GM21619 (cell line): ENCODE measurements around the gene SKIL.

Experiments used
- ATAC-seq: cut with Tn5 transposase; IDR thresholded peaks from one replicate; pipeline ENCODE4 v1.9.1; 2021; ENCODE audit not compliant: unreplicated experiment

The SKIL gene

DNA sequence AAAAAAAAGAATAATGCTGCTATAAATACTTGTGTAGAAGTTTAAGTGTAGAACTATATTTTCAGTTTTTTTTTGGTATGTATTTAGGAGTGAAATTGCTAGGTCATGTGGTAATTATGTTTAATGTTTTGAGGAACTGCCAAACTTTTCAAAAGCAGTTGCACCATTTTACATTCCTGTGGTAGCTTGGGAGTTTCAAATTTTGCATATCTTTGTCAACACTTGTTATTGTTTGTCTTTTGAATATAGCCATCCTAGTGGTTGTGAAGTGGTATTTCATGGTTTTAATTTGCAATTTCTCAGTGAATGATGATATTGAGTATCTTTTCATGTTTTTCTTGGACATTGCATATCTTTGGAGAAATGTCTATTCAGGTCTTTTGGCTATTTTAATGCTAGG is 30.4 kb downstream of the SKIL start:
- no peak for ATAC-seq

GRCh38 chr3:170391108-170391507 is 33.6 kb downstream of the SKIL start:
- ATAC-seq: no peak

DNA sequence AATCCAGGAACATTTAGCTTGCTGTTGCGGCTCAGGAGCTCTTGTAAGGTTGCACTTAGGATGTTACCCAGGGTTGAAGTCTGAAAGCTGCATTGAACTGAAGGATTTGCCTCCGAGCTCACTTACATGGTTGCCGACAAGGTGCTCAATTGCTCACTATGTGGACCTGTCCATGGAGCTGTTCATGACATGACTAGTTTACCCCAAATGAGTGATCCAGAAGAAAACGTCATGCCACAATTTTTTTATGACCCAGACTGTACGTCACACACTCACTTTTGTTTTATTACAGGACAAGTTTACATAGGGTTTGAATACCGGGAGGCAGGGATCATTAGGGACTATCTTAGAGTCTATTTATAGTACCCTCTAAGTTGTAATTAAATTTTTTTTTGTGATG is 40.2 kb downstream of the SKIL start:
- no peak for ATAC-seq

- ATAC-seq: no peak
Observed at GRCh38 chr3:170405101-170405500, 47.6 kb downstream of the SKIL start.

GRCh38 chr3:170410428-170411029 is 53.0 kb downstream of the SKIL start:
- ATAC-seq: no peak

GRCh38 chr3:170413291-170413690 is 55.8 kb downstream of the SKIL start:
- ATAC-seq: no peak

GRCh38 chr3:170414202-170414663 is 56.7 kb downstream of the SKIL start:
- peak; percentile 50 for ATAC-seq

GRCh38 chr3:170417090-170417489 is 59.6 kb downstream of the SKIL start:
- no peak for ATAC-seq

DNA sequence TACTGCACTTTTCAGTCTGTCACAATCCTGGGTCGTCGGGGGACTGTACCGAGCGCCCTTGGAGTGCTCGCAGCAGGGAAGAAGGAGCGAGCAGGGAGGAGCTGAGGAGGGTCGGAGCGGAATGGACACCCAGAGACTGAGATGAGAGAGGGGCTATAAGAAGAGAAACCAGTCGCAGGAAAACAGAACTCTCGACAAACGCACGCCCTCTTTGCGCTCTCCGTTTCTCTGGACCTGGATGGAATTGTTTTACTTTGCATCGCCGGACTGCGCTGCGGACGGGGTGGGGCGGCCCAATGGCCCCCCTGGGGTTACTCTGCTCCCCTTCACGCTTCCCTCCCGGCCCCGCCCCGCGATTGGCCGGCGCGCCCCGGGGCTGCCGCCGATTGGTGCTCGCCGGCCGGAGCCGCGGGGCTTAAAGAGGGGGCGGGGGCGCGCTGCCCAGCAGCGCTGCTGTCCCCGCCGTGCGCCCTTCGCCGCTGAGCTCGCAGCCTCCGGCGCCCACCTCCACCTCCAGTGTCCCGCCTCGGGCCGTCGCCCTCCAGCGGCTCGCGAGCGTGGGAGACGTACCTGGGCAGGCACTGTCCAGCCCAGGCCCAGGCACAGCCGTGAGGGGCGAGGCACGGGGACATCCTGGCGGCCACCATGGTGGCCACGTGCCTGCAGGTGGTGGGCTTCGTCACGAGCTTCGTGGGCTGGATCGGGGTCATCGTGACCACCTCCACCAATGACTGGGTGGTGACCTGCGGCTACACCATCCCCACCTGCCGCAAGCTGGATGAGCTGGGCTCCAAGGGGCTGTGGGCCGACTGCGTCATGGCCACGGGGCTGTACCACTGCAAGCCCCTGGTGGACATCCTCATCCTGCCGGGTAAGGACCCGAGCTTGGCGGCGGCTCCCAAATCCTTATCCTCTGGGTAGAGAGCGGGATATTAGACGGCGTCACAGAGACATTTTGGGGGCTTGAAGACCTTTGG is 61.2 kb downstream of the SKIL start, which contains the start of gene CLDN11:
TSS of gene CLDN11 (plus strand) at position 447 of the 977 bp plus-strand sequence. CDS start at position 646, 199 bp downstream.
- ATAC-seq: no peak

- ATAC-seq: no peak
Observed at GRCh38 chr3:170419557-170420087, 62.1 kb downstream of the SKIL start.

- no peak for ATAC-seq
Observed at GRCh38 chr3:170420307-170420821, 62.8 kb downstream of the SKIL start.

DNA sequence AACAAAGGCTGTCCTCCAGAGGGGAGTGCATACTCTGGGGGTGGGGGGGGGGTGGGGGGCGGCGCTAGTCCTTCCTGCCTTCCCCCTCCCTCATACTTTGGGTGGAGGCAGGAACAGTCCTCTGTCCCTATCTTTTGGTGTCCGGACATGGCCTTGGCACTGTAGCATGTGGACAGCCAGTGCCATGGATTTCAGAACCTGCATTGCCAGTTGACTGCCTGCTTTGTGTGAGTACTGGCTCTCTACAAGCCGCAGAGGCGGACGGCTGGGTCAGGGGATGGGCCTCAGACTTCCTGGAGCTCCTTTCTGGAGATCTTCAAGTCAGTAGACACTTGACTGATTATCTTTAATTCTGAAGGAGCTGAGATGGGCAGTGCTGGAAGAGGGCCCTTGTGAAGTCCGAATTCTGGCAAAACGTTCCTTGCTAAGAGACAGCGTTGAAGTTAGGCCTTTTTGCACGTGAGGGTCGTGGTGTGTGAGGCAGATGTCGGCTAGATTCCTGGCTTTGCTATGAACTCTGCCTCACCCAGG is 63.7 kb downstream of the SKIL start:
- ATAC-seq: no peak

DNA sequence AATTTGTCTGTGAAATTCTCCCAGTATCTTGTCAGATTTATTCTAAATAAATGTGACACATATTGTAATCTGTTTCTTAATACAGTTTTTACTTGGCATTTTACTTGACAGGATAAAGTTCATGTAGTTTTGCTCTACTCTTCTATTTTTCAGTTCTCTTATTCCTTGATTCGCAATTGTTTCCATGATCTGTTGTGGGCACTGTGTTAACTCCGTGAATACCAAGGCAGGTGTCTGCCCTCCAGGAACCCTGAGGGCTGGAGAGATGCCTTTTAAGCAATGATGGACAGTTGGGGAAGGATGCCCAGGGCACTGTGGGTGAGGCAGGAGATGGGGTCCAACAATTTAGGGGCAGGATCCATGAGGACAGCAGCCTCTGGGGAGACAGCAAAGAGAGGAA is 64.2 kb downstream of the SKIL start:
- no peak for ATAC-seq

- no peak for ATAC-seq
Observed at GRCh38 chr3:170423001-170423615, 65.6 kb downstream of the SKIL start.

GRCh38 chr3:170424879-170425278 is 67.4 kb downstream of the SKIL start:
- ATAC-seq: no peak

- no peak for ATAC-seq
Observed at GRCh38 chr3:170425491-170426239, 68.2 kb downstream of the SKIL start.

DNA sequence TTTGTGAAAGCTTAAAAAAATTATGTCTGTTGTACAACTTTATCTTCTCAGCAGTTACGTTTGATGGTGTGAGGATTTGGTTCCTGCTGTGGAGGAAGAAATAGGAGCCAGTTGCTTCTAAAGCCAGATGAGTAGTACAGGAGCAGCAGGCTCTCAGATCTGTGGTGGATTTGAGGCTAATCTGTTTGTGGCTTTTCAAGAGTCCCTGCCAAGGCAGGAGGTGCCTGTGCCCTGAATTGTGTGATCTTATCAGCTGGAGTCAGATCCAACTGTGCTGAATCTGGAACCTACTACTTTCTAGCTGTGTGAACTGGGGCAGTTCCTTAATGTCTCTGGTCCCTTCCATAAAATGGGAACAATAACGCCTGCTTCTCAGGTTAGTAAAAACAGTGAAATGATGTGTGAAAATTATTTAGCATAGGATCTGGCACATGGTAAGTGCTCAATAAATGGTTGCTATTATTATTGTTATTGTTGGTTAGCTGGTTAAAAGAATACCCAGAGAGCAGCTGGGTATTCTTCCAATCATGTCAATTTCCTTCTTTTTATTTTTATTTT is 68.8 kb downstream of the SKIL start:
- no peak for ATAC-seq

DNA sequence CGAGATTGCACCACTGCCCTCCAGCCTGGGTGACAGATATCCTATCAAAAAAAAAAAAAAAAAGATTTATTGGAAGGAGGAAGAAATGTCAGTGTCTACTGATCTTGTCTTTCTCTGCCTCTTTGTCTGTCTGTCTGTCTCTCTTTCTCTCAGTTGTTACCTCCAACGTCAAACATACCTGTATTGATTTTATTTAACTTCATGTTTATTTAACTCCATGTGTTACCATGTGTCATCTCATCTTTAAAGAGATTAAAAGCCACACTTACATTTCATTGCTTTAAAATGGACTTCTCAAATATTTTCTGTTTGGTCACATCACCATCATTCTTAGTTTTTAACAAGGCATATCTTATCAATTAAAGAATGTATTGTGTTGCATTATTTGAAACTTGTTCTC is 70.6 kb downstream of the SKIL start:
- no peak for ATAC-seq

DNA sequence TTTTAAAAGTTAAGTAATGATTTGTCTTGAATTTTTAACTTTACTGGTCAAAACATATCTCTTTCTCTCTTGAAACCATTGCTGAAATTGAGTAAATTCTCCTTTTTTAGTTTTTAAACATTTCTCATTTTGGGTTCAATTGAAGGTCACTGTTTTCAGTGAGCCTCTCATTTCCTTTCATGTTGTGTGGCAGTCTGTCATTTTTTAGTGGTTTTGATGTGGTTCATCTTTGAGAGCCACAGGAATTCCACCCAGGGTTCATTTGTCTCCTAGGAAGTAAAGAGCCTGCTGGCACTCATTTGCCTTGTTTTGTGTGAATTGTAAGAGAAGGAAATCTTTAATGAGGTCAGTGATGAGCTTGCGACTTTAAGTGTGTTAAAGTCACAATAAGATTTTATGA is 71.5 kb downstream of the SKIL start:
- no peak for ATAC-seq

GRCh38 chr3:170431054-170431453 is 73.5 kb downstream of the SKIL start:
- no peak for ATAC-seq
